Retina (tissue), 1 donor: ENCODE results near the gene ZNF335.
"Not testable (repeated sequence)": the region's sequence is repeated elsewhere in the genome, so short reads cannot be mapped to it uniquely, and the experiment has no call there.

Source experiments
- DNase-seq: peaks from one replicate; pipeline ENCODE4 v3.0.0-alpha.2; 2016

Gene ZNF335

GRCh38 chr20:45970646-45971424, 1.2 kb downstream of the ZNF335 start:
- no peak for DNase-seq

- no peak for DNase-seq
Measured at GRCh38 chr20:45969712-45970634, 2.0 kb downstream of the ZNF335 start.

DNA sequence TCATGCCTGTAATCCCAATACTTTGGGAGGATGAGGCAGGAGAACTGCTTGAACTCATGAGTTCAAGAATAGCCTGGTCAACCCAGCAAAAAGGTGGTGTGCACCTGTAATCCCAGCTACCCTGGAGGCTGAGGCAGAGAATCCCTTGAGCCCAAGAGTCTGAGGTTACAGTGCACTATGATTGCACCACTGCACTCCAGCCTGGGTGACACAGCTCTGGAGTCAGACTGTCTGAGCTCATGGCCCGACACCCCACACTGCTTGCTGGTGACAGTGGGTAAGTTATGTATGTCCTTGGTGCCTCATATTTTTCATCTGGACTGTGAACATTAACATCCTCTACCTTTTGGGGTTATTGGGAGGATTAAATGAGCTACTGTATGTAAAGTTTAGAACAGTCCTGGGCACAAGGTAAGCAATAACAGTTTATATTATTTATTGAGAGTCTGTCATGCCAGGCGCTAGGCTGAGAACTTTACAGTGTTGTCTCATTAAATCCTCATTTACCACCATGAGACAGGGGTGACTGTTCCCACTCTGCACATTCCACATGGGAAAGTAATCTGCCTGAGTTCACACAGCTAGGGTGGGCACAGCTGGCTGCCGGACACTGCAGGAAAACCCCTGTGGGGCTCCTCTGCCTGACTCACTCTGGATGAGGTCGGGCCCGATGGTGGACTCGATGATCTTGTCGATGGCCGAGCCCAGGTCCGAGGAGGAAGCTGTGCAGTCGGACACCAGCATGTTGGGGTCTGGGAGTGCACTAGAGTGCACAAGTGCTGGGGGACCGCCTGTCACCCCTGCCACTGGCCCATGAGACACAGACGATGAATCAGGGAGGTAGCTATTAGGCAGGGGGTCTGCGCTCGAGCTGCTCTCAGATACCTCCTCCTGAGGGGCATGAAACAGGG, 2.9 kb downstream of the ZNF335 start:
- DNase-seq = no peak

- DNase-seq = no peak
Measured at GRCh38 chr20:45968081-45968671, 3.8 kb downstream of the ZNF335 start.

DNA sequence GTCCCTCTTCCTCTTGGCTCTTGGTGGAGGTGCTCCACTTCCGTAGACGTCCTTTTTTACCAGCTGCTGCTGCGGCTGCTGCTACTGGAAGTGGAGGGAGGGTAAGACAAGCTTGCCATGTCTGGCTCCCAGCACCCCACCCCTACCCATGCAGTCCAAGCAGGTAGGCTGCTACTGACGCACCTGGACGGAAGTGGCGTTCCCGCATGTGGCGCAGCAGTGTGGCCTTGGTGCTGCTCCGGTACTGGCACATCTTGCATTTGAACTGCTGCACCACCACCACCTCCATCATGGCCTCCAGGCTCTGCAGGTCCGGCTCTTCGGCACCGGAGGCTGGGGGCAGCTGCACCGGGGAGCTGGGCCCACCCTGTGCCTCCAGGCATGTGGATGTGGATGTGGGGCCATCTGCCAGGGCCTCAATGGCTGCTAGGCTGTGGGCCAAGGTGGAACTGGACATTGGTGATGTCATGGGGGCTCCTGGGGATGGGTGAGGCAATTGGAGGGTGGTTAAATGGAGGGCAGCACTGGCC, 4.4 kb downstream of the ZNF335 start:
- DNase-seq = no peak

GRCh38 chr20:45965169-45966002, 6.6 kb downstream of the ZNF335 start:
- DNase-seq = no peak

DNA sequence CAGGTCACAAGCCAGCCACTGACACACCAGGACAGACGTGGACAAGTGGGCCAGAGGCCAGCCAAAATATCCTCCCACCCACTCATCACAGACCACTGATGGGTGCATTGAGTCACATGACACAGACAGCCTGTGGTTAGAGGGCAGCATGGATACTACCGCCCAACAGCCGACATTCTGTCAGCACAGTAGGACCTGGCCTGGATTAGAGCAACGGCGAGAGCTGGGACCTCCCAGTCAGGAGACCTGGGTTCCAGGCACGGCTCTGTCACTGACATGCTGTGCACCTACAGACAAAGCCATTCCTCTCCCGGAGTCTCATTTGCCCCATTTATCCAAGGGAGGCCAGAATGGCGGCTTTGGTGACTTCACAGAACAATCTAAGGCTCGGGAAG, 8.0 kb downstream of the ZNF335 start:
- no peak for DNase-seq

DNA sequence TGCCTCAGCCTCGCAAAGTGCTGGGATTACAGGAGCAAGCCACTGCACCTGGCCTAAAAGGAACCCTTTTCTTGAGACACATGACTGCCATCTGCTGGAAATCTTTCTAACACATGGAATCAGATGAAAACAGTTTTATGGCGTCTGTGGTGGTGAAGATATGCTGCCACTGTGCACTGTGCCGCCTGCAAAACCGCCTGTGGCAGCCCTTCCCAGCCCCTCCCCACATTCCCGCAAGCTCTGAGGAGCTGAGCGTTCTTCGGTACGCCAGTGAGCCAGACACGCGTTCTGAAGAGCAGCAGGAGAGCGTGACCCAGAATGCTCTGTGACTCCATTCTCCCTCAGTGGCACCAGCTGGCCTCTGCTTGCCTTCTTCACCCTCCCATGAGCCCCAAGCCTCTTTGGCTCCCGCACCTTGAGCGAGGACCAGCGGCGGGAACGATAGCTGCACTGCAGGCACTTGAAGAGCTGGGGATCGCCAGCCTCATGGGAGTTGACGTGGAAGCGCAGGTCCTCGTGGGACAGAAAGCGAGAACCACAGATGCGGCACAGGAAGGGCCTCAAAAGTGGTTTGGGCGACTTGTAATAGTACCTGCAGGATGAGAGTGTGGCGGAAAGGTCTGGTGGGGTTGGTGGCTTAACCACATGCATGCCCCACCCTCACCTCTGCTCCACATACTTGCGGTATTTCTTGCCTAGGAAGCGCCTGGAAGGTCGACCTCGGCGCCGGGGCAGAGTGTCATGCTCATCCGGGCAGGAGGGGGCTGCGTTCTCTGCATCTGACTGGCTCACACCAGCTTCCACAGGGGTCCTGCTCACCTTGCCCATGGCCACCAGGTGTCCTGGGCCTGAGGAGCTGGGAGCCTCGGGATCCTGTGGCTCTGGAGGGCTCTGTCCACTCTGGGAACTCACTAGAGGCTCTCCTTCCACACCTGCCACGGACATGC, 8.7 kb downstream of the ZNF335 start:
- no peak for DNase-seq

DNA sequence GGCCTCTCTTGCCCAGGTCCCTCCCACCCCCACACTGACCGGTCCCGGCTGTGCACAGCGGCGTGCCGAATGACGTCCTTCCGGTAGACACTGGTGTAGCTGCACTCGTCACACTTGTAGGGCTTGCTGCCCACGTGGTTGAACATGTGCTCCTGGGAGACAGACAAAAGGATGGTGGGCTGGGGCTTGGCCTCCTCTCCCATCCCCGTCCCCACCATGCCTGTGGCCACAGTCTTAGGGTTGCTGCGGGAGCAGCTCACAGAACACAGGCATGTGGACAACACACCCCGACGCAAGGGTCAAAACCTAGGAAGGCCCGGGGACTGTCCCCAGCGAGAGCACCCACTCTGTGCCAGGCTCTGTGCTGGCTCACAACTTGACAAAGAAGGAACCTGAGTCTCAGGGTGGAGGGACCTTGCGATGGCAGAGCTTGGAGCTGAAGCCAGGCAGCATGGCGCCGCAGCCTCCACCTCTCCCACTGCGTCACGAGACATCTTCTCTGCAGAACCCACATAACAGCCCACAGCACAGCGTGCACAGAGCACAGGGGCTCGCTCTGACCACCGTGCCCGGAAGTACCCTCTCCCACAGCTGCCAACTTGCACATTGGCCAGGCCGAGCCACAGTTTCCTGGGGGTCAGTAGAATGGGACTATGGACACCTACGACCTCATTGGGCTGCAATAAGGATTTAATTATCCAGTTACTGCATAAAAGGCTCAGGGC, 9.8 kb downstream of the ZNF335 start:
- DNase-seq = no peak

GRCh38 chr20:45959956-45960630, 11.9 kb downstream of the ZNF335 start:
- DNase-seq = no peak

GRCh38 chr20:45959126-45959525, 12.9 kb downstream of the ZNF335 start:
- DNase-seq = no peak

DNA sequence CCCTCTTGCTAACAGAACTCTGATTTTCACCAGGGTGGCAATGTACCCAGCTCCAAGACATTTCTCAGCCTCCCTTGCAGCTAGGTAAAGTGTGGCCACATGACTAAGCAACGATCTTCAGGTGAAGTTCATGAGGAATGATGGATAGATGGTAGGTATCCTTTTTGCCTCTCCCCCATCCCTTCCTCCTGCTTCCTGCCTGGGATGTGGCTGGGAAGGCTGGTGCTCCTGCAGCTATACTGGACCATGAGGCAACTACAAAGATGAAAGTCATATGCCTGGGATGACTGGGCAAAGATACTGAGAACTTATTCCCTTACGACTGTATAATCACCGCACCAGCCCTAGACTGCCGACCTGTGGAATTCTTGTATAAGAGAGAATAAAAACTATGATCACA, 13.4 kb downstream of the ZNF335 start:
- DNase-seq = no peak

- no peak for DNase-seq
Measured at GRCh38 chr20:45957021-45957941, 14.7 kb downstream of the ZNF335 start.

DNA sequence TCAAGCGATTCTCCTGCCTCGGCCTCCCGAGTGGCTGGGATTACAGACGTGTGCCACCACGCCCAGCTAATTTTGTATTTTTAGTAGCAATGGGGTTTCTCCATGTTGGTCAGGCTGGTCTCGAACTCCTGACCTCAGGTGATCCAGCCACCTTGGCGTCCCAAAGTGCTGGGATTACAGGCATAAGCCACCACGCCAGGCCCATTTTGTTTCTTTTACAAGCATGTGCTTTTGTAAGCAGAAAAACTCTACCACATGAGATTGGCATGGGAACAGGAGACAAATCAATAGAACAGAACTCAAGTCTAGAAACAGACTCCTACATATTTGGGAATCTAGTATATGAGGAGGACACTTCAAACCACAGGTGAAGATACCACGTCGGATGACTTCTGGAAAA, 15.7 kb downstream of the ZNF335 start:
- DNase-seq = not testable (repeated sequence)

DNA sequence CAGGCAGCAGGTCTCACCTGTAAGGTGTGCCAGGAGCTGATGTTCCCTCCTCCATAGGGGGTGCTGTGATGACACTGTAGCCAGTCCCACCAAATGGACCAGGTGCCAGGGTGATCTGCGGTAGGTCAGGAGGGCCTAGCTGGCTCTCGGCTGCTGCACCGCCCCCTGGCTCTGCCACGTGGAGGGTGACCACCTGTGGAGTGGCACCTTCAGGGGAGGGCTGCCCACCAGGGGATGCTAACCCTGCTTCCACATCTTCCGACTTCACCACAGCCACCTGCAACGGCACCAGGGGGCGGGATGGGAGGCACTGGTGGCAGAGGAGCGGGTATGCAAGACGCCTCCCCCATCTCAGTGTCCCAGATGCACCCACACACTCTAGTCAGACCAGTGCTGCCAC, 18.3 kb downstream of the ZNF335 start:
- DNase-seq = no peak

- DNase-seq = no peak
Measured at GRCh38 chr20:45952861-45953260, 19.1 kb downstream of the ZNF335 start.
